ENCODE measurements around the gene ANKMY2.

DNA sequence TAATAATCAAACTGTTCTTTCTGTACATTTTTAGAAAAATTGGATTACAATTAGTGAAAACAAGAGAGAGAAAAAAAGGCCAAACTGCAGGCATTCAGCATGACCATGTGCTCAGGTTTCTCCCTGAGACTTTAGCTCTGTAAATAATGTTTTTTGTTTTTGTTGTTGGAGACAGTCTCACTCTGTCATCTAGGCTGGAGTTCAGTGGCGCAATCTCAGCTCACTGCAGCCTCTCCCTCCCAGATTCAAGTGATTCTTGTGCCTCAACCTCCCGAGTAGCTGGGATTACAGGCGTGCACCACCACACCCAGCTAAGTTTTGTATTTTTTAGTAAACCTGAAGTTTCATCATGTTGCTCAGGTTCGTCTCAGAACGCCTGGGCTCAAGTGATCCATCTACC, 23.4 kb upstream of the ANKMY2 start:
- TF ChIP-seq, protein P1, sequence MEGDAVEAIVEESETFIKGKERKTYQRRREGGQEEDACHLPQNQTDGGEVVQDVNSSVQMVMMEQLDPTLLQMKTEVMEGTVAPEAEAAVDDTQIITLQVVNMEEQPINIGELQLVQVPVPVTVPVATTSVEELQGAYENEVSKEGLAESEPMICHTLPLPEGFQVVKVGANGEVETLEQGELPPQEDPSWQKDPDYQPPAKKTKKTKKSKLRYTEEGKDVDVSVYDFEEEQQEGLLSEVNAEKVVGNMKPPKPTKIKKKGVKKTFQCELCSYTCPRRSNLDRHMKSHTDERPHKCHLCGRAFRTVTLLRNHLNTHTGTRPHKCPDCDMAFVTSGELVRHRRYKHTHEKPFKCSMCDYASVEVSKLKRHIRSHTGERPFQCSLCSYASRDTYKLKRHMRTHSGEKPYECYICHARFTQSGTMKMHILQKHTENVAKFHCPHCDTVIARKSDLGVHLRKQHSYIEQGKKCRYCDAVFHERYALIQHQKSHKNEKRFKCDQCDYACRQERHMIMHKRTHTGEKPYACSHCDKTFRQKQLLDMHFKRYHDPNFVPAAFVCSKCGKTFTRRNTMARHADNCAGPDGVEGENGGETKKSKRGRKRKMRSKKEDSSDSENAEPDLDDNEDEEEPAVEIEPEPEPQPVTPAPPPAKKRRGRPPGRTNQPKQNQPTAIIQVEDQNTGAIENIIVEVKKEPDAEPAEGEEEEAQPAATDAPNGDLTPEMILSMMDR (conservative IDR thresholded peaks at IDR 0.05): no peak
- no peak for TF ChIP-seq EZH2 (IDR thresholded peaks at IDR 0.05; ENCODE audit: low read depth)
